HPDE6-E6E7 (cell line): Measurements from ENCODE around the gene FBXO38.
A peak's percentile ranks its signal among the peaks of the same experiment; 100 is the strongest.

Experiments used
- DNase-seq: peaks from one replicate; pipeline ENCODE4 v3.0.0; 2011; ENCODE audit warnings: missing footprints; ENCODE audit errors: extremely low spot score

Gene FBXO38, protein sequence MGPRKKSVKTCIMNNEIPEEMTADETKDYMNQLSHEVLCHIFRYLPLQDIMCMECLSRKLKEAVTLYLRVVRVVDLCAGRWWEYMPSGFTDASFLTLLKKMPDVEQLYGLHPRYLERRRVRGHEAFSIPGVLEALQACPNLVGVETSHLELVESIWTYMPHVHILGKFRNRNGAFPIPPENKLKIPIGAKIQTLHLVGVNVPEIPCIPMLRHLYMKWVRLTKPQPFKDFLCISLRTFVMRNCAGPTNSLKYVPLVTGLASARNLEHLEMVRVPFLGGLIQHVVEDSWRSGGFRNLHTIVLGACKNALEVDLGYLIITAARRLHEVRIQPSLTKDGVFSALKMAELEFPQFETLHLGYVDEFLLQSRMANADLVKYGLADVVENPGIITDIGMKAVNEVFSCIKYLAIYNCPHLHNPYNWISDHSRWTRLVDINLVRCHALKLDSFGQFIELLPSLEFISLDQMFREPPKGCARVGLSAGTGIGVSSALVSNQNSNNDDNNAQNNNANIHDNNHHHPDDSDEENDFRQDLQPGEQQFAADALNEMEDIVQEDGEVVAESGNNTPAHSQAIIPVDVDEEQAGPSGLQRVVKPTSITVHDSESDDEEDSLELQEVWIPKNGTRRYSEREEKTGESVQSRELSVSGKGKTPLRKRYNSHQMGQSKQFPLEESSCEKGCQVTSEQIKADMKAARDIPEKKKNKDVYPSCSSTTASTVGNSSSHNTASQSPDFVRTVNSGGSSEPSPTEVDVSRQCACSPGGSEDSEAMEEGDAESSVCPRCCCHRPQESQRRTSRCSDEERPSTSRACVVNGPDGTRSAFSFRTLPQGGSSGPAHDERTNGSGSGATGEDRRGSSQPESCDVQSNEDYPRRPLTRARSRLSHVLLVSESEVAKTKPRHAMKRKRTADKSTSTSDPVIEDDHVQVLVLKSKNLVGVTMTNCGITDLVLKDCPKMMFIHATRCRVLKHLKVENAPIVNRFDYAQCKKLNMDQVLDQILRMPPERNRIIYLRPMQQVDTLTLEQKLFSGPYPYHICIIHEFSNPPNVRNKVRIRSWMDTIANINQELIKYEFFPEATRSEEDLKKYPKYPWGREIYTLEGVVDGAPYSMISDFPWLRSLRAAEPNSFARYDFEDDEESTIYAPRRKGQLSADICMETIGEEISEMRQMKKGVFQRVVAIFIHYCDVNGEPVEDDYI

GRCh38 chr5:148383564-148384379 is at the start of gene FBXO38:
FBXO38 (plus strand) TSS chr5:148383958; CDS start chr5:148394777, 10,819 bp downstream.
- DNase-seq, result peak; percentile 98

- DNase-seq, result no peak
Observed at GRCh38 chr5:148335259-148335658, 48.5 kb upstream of the FBXO38 start, which contains the start of gene SPINK9. SPINK9 (plus strand) TSS chr5:148335559; CDS start chr5:148335614, 55 bp downstream.

GRCh38 chr5:148336704-148337435 is 46.9 kb upstream of the FBXO38 start:
- no peak for DNase-seq

DNA sequence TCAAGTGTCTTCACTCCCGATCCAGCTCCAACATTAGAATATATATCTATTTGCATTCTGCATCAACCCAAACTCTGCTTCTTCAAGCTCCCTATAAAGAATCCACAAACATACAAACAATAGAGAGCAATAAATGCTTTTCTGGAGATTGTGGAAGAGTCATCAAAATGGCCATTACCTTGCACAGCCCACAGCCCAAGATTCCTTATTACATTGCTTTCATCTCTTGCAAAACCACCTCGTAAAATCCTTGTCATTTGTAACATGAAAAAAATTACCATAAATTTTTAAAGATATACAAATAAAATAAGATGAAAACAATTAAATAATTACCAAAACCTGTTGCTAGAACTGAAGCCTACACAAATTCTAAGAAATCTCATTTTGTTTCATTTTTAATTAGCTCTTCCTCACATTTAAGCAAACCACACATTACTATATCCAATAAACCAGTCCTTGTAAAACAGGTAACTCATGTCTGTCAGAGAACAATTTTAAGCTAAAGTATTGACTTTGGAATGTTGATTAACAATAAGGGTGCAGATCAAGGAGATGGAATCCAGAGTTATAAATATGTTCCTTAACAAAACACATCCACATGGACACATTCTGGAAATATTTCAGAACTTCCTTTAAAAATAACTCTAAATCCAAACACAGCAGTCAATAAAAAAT is 41.2 kb upstream of the FBXO38 start:
- no peak for DNase-seq

GRCh38 chr5:148343046-148343407 is 40.7 kb upstream of the FBXO38 start:
- DNase-seq, result peak; percentile 72

- DNase-seq, result no peak
Observed at GRCh38 chr5:148343603-148344487, 39.9 kb upstream of the FBXO38 start.

DNA sequence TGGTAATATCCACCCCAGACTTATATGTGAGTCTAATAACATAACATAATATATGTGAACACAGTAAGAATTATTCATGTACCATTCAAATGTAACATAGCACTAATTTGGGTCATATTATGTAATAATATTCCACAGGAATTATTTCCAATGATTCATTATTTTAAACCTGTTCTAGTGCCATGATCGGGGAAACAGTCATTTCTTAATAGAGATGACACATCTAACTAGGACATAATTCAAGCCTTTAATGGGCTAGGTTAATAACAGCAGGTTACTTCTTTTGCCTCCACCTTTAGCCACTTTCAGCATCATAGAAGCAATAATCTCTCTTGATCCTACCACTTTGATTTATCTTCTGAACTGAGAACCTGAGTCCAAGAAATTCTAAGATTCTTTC is 36.1 kb upstream of the FBXO38 start:
- DNase-seq, result no peak

DNA sequence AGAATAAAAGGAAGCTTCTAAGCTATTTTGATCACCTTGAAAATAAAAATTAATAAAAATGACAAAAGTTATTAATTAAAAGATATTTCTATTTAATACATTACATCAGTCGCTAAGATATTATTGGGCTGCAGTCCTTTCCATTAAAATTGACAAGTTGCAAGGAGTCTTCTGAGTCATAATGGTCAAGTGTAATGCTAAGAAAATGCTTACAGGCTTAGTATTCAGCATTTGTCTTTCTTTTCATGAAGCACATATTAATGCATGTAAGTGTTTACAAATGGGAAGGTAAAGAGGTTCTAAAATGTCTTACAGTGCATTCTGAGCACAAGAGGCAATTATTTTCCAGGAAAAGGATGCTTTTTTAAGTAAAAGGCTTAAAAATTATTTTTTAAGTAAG is 31.1 kb upstream of the FBXO38 start:
- DNase-seq, result no peak

DNA sequence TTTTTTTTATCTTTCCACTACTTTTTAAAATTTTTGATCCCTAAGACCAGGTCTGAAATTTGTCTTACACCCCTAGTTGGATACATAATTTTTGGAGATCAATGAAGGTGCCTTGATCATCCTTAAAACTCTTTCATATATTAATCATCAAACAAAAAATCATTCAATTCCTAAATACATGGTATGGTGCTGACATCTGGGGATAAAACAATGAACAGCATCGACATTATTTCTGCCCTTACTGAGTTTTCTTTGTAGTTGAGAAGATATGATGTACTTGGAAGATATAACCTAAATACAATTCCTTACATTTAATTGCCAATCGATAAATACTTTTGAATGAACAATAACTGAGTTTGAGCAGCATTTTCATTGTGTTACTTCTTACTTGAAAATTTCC is 30.1 kb upstream of the FBXO38 start:
- no peak for DNase-seq

GRCh38 chr5:148364343-148364742 is 19.4 kb upstream of the FBXO38 start:
- DNase-seq, result no peak

GRCh38 chr5:148368299-148368698 is 15.5 kb upstream of the FBXO38 start:
- no peak for DNase-seq

GRCh38 chr5:148372166-148372725 is 11.5 kb upstream of the FBXO38 start:
- DNase-seq, result peak; percentile 12

- DNase-seq, result no peak
Observed at GRCh38 chr5:148372893-148373292, 10.9 kb upstream of the FBXO38 start.

DNA sequence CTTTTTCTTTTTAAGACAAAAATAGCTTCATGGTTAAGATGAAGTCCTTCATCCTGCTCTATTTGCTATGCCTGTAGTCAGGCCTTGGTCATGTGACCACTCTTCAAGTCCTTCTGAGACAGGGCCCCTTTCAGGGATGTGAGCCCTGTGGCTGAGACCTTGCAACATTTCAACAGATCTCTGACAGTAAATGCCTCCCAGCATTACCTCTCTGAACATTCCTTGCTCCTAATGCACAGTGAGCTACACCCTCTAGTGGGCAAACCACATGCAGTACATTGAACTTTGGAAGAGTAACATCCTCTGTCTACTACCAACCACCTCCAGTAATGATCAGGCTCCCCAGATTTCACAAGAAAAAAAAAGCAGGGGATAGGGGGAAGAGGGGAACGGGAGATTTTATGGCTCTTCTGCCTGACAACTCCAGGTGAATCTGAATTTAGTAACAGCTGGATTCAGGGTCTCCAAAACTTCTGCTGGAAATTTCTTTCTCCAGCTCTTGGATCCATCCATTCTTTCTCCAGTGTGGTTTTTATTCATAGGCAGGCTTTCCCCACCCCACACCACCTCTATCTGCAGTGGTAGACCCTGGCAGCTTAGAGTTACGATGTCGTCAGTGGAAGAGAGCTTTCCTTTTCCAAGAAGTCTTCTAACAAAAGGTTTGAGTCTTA is 8.9 kb upstream of the FBXO38 start:
- peak; percentile 57 for DNase-seq

- no peak for DNase-seq
Observed at GRCh38 chr5:148376198-148376597, 7.6 kb upstream of the FBXO38 start.

- no peak for DNase-seq
Observed at GRCh38 chr5:148378670-148379069, 5.1 kb upstream of the FBXO38 start.

DNA sequence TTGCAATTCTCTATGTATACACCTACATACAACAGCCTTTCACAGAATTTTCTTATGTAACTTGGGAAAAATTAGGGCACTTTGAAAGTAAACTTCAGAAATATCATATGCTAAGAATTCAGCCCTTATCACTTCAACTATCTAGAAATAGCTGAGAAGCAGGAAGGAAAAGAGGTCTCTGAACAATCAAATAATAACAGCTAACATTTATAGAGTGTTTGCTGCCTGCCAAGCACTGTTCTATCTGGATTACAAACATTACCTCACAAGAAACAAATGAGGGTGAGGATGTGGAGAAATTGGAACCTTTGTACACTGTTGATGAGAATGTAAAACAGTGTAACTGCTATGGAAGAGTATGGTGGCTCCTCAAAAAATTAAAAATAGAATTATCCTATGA is 4.4 kb upstream of the FBXO38 start:
- DNase-seq, result no peak

DNA sequence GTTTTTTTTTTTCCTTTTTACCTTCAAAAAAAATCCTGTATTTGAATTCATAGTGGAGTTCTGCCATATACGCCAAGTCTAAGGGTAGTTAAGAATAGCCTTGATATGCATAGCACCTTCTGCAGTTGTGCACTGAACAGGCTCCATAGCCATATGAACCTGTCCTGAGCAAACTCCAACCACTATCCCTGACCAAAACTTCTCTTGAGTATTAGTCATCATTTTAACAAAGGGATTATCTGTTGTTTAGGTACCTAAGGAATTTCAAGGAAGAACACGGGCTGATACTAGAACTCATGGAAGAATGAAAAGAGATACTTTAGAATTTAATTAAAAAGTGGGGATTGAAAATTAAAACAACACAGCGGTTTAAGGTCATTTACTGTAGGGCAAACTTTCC is 1.9 kb upstream of the FBXO38 start:
- DNase-seq, result no peak
